ENCODE measurements around the gene EYS.
"Not testable (repeated sequence)": the region's sequence is repeated elsewhere in the genome, so short reads cannot be mapped to it uniquely, and the experiment has no call there.

EYS gene

DNA sequence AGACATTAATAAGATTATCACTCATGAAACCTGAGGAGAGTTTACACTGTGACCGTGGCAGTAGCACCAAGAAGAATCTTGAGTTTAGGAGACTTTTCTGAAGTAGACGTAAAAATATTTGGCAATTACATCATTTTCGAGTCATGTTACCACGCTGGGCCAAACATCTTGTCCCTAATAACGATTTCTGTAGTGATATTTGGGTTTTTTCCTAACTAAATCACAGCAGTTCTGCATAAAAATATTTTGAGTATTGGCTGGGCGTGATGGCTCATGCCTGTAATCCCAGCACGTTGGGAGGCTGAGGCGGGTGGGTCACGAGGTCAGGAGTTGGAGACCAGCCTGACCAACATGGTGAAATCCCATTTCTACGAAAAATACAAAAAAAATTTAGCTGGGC lies 1809.1 kb downstream of the EYS start:
- DNase-seq (ENCODE audit: insufficient read length, low spot score) (no peak), FAIRE-seq (no peak)

- FAIRE-seq: no peak
Observed at GRCh38 chr6:63897459-63897858, 1809.6 kb downstream of the EYS start.

GRCh38 chr6:63888416-63888815 lies 1818.6 kb downstream of the EYS start:
- FAIRE-seq (no peak), DNase-seq (ENCODE audit: insufficient read length, low spot score) (no peak)

More at GRCh38 chr6:63897459-63897858, 1809.6 kb downstream of the EYS start:
- no peak for DNase-seq (ENCODE audit: insufficient read length, low spot score)

- not testable (repeated sequence) for FAIRE-seq; DNase-seq (ENCODE audit: insufficient read length, low spot score)
Observed at GRCh38 chr6:63887804-63888203, 1819.2 kb downstream of the EYS start.

DNA sequence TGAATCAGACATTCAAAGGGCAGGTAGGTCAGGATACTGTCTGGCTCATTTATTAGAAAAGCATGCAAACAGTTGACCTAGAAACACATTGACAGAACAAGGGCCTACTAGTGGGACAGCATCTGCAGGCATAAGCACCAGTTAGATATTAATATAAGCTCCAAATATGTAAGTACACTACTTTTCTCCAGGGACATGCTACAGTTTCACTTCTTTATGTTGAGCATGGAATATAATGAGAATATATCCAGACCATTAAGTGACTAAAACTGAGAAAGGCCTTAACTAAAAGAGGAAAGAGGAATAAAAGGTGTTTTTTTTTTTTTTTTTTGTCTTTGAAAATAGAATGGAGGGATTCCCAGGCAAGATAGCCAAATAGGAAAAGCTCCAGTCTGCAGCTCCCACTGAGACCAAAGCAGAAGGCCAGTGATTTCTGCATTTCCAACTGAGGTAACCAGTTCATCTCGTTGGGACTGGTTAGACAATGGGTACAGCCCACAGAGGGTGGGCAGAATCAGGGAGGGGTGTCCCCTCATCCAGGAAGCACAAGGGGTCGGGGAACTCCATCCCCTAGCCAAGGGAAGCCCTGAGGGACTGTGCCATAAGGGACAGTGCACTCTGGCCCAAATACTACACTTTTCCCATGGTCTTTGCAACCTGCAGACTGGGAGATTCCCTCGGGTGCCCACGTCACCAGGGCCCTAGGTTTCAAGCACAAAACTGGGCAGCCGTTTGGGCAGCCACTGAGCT lies 1819.8 kb downstream of the EYS start:
- no peak for FAIRE-seq
- no peak for DNase-seq (ENCODE audit: insufficient read length, low spot score)

DNA sequence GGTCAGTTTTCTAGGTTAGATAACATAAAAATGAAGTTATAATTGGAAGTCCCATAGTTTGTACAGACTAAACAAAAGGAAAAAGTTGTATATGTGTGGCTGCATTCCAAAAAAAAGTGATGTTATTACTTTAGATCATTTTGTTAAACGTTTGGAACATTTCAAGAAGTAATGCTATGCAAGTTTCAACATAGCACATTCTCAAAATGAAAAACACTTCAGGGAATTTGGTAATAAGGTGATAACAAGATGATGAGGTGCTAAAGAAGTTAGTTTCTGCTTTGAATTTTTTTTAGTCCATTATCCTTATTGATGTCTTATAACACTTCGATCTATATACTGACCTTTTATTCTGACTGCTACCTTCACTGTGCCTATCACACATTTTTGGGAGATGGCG lies 1820.7 kb downstream of the EYS start:
- DNase-seq (ENCODE audit: insufficient read length, low spot score) (no peak), FAIRE-seq (peak; percentile 11)

GRCh38 chr6:63883597-63883996 lies 1823.4 kb downstream of the EYS start:
- DNase-seq (ENCODE audit: insufficient read length, low spot score) (no peak), FAIRE-seq (no peak)

- FAIRE-seq (no peak), DNase-seq (ENCODE audit: insufficient read length, low spot score) (no peak)
Observed at GRCh38 chr6:63882208-63882607, 1824.8 kb downstream of the EYS start.

- DNase-seq (ENCODE audit: insufficient read length, low spot score) (no peak), FAIRE-seq (no peak)
Observed at GRCh38 chr6:63881791-63882190, 1825.2 kb downstream of the EYS start.

- FAIRE-seq (no peak), DNase-seq (ENCODE audit: insufficient read length, low spot score) (no peak)
Observed at GRCh38 chr6:63872233-63872632, 1834.8 kb downstream of the EYS start.

- no peak for FAIRE-seq
- DNase-seq (ENCODE audit: insufficient read length, low spot score): no peak
Observed at GRCh38 chr6:63868351-63868750, 1838.7 kb downstream of the EYS start.

GRCh38 chr6:63864671-63865318 lies 1842.2 kb downstream of the EYS start:
- FAIRE-seq: no peak
- DNase-seq (ENCODE audit: insufficient read length, low spot score): no peak

DNA sequence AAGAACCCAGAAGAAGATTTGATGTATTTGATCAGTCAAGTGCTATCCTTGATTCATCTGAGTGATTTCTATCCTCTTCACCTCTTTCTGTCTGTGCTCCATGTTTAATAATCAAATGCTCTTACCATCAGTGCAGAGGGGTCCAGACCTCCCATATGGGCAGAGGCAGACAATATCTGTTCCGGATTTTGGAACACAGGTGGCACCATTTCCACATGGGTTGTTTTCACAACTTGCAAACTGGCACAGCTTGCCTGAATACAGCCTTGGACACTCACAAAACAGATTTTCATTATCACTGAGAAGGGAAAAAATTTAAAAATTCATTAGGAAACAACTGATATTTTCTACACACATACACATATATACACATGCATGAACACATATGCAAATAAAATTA lies 1843.0 kb downstream of the EYS start:
- DNase-seq (ENCODE audit: insufficient read length, low spot score): no peak
- no peak for FAIRE-seq

DNA sequence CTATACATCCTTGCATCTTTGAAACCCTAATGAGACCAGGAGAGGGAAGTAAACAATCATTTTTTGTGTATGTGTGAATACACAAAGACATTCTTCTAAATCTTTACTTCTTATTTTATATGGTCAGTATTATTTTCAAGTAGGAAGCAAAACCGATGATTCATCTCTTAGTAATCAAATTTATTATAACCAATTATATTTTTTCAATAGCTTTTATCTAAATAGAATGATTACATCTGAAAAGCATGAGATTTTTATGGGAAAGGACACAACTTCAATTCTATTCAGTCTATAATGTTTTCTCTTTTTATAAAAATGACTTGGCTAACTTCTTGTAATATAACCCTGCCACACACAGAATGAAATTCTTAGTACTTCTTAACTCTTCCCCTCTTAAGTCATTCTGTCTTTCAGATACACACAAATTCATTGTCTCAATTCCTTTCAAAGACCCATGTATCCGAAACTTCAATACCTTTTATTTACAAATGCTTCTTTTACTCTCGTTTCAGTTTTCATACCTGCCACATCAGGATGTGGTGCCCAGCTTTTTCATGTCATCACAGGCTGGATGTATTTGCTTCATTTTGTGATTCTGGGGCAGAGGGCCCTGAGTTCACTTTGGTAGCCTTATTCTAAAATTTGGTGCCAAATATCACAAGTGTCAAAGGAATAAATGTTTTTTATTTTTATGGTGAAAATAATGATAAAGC lies 1844.4 kb downstream of the EYS start:
- FAIRE-seq (no peak), DNase-seq (ENCODE audit: insufficient read length, low spot score) (no peak)

- FAIRE-seq (no peak), DNase-seq (ENCODE audit: insufficient read length, low spot score) (no peak)
Observed at GRCh38 chr6:63859528-63859927, 1847.5 kb downstream of the EYS start.

DNA sequence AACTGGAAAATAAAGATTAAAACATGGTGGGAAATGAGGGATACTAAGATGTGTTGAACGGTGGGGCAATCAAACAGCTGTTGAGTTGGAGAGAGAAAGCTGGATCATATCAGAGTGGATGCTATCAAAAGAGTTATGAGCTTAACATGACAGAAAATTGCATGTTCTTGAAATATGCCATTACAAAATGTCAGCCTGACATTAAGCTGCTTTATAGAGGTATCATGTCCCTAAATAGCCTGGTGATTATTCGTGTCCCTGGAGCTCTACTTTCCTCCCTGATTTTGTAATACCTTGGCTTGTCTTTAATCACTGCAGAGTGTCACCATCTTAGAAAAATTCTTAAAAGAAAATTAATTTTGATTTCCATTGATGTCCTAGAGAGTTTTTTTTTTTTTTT lies 1848.3 kb downstream of the EYS start:
- DNase-seq (ENCODE audit: insufficient read length, low spot score) (no peak), FAIRE-seq (no peak)

- DNase-seq (ENCODE audit: insufficient read length, low spot score) (no peak), FAIRE-seq (no peak)
Observed at GRCh38 chr6:63856271-63856670, 1850.8 kb downstream of the EYS start.

DNA sequence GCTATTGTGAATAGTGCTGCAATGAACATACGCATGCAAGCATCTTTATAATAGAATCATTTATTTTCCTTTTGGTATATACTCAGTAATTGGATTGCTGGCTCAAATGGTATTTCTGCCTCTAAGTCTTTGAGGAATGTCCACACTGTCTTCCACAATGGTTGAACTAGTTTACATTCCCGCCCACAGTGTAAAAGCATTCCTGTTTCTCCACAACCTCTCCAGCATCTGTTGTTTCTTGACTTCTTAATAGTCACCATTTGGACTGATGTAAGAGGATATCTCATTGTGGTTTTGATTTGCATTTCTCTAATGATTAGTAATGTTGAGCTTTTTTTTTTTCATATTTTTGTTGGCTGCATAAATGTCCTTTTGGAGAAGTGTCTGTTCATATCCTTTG lies 1862.7 kb downstream of the EYS start:
- FAIRE-seq (no peak), DNase-seq (ENCODE audit: insufficient read length, low spot score) (no peak)

- FAIRE-seq: no peak
Observed at GRCh38 chr6:63839485-63839884, 1867.5 kb downstream of the EYS start.

GRCh38 chr6:63828678-63829077 lies 1878.3 kb downstream of the EYS start:
- DNase-seq (ENCODE audit: insufficient read length, low spot score); FAIRE-seq: not testable (repeated sequence)

More at GRCh38 chr6:63839485-63839884, 1867.5 kb downstream of the EYS start:
- DNase-seq (ENCODE audit: insufficient read length, low spot score): no peak

GRCh38 chr6:63824722-63825121 lies 1882.3 kb downstream of the EYS start:
- FAIRE-seq (no peak), DNase-seq (ENCODE audit: insufficient read length, low spot score) (no peak)

DNA sequence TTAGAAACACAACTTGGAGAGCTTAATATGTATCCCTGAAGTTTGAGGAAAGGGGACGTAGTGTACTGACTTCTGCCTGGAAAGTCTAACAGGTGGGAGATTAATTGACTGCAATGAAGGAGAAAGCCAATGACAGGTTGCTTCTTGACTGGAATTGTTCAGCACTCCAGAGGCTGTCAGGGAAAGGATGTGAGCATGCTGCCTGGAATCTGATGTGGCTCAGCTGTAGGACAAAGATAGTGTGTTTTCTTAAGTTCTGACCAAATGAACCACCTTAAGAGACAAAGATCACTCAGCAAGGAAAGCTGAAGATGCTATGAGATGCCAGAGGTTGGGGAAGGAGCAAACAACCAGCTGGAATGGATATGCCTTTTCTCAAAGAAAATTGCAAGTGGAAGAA lies 1885.6 kb downstream of the EYS start:
- DNase-seq (ENCODE audit: insufficient read length, low spot score) (no peak), FAIRE-seq (no peak)

Measured in GM19239 (cell line).